Astrocyte (in vitro differentiated cells and primary cell): Measurements from ENCODE around the gene UGT1A10.

ENCODE experiments used
- CTCF ChIP-seq: IDR thresholded peaks from 2 replicates; pipeline ENCODE4 v1.5.1; 2011; ENCODE audit warnings: low read depth, mild to moderate bottlenecking, inconsistent platforms, low read length, moderate library complexity; ENCODE audit not compliant: insufficient read depth
- EZH2 ChIP-seq: IDR thresholded peaks from 2 replicates; pipeline ENCODE4 v1.6.1; 2012; ENCODE audit warnings: mild to moderate bottlenecking, low read length, inconsistent platforms; ENCODE audit not compliant: insufficient read depth

DNA sequence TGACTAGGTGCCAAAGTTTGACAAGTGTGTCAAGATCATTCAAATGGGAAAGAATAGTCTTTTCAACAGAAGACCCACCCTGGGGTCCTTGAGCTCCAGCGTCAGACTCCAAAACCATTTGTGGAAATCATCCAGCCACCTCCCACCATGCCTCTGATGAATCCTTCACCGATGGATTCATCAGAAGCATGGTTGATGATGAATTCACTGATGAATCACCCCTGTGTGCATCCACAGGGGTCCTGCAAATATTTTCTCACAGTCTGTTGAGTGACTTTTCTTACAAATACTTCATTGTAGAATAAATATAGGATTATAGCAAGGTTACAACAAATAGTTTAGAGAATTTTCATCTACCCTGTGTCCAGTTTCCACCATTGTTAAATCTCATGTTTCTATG, 39.8 kb downstream of the UGT1A10 start:
- no peak for TF ChIP-seq CTCF
- TF ChIP-seq EZH2 = no peak
